GM19467 (cell line): ENCODE results near the gene ANKRD9.
"Not testable (repeated sequence)": the region's sequence is repeated elsewhere in the genome, so short reads cannot be mapped to it uniquely, and the experiment has no call there.

Experiments
- ATAC-seq: cut with Tn5 transposase; IDR thresholded peaks from one replicate; pipeline ENCODE4 v1.9.1; 2021; ENCODE audit warnings: mild to moderate bottlenecking, moderate library complexity; ENCODE audit not compliant: unreplicated experiment

The ANKRD9 gene, protein sequence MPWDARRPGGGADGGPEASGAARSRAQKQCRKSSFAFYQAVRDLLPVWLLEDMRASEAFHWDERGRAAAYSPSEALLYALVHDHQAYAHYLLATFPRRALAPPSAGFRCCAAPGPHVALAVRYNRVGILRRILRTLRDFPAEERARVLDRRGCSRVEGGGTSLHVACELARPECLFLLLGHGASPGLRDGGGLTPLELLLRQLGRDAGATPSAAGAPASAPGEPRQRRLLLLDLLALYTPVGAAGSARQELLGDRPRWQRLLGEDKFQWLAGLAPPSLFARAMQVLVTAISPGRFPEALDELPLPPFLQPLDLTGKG

DNA sequence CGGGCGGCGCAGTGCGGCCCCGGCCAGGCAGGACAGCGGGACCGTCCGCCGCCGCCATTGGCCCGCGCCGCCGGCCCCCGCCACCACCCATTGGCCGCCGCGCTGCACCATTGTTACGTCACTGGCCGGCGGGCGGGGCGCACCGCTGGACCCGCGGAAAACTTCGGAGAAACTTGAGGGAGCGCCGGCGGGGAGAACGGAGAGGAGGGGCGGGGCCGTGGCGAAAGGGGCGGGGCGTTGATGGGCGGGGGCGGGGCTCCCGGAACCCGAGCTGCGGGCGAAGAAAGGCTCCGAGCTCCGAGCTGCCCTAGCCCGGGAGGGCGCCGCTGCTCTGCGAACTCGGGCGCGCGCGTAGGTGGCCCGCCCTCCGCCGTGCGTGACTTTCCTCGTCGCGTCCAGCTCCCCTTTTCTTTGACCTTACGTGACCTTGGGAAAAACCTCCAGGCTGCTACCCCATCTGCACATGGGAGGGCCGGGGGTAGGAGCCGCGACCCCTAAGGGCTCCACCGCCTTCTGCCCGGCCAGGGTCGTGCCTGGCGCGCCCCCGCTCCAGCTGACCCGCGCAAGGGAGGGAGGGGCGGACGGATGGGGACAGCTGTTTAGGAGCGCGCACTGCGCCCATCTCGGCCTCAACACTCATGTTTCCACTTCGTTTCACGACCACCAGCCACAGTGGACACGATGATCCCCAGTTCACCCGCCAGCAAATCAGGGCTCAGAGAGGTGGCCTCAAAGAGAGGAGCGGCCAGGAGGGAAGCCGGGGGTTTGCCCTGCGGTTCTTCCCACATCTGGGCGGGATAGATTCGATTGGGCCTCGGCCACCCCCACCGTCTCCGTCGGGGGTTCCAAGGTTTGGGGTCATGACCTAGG is at the start of gene ANKRD9:
Gene ANKRD9 (minus strand): TSS at position 31 of the 870 bp plus-strand sequence. CDS start 1,887 bp downstream, outside the sequence.
- ATAC-seq = peak; percentile 83

DNA sequence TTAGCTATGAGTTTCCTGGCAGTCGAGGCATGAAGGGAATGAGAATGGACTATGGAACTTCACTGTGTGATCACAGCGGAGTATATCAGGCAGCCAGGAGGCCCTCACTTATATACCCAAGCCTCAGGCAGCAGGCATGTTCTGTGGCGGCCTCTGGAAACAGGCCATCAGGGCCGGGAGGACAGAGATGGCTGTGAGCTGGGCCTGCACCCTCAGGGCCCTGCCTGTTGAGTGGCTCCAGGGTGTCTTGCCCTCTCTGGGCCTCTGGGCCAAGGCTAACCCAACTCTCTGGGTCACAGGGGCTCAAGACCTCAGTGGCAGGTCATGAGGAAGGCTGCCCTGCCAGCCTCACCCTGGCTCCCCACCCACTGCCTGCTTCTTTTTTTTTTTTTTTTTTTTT is 49.0 kb upstream of the ANKRD9 start:
- no peak for ATAC-seq

DNA sequence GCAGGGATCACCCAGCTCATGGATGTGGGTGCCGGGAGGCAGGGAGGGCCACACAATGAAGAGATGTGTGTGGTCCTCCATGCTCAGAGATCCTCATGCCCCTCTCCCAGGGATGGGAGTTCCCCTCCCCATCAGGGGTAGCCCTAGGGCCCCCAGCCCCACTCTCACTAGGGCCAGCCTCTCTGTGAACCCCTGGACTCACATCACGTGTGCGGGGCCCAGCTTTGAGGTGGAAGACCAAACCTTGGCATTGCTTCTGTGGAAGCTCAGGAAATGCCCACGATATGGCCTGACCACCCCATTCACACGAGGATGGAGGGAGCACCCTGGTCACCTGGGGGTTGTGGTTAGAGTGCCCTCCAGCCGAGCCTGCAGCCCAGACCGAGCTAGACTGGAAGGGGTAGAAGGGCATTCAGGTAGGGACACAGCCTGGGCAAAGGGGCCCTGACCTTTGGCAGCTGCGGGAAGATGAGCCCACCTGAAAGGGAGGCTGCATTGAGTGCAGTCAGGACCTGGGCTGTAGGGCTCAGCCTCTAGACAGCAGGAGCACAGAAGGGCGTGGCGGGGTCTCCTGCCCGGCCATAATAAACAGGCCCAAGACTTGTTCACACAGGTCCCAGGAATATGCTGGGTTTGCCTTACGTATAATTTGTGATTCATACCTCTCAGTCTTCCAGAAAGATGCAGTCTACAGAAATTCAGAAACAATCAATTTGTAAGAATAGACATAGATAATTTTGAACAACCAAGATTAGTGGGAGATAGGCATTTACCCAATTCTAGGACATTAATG is 48.1 kb upstream of the ANKRD9 start:
- ATAC-seq = no peak

DNA sequence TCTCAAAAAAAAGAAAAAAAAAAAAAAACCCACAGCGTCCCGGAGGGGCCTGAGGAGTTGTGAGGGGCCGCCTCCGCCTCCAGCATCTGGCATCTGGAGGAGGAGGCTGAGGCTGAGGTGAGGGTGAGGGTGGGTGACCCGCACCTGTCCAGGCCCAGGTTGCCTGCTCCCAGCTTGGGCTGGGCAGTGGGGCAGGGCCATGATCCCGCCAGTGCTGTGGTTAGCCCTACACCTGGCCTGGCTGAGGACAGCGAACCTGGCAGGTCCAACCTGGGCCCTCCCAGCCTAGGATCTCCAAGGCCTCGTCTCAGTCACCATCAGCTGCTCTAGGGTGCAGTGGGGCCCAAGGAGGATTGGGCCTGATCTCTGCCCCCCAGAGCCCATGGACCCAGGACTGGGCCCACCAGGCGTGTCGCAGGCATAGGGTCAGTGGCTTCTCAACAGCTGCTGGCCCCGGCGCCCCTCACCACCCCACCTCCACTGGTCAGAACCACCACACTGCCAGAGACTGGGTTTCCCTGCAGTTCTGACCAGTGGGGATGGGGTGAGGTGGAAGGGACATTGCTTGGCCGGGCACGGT is 46.6 kb upstream of the ANKRD9 start:
- ATAC-seq = no peak

DNA sequence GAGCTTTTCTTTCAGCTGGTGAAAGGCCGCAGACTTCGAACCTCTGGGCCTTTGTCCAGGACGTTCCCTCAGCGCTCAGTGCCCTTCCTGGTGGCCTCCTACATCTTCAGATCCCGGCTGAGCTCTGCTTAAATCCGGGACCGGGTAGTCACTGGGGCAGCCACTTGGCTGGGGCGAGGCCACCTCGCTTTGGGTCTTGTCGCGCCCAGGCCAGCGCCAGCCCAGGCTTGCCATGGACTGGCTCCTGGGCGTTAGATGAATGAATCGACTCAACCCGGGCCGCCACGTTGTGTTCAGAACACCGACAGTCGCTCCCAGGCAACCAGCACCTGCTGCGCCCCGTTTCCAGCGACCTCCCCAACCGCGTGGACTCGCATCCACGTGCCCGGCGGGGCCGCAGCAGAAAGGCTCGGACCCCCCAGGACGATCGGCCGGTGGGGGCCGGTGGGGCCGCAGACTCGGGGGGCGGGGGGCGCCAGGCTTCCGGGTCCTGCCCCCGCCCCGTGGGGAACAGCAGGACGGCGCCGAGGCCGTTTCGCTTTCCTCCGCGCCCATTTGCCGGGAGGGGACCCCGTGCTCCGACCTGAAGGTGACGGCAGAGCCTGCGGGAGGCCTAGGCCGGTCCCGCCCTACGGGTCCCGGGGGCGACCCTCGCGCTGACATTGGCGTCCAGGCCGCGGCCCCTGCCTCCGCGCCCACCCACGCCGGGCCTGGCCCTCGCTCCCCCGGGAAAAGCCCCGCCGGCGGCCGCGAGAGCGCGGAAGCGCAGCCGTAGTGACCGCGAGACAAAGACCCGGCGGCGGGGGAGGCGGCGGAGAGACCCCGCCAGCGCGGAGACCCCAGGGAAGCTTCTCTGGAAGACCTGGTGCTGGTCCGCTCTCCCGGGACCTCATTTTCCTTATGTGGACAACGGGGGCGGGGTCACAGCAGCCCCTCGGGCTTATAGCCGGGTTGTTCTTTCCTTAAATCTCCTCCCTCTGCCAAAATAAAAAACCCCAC is 45.5 kb upstream of the ANKRD9 start:
- ATAC-seq = no peak

DNA sequence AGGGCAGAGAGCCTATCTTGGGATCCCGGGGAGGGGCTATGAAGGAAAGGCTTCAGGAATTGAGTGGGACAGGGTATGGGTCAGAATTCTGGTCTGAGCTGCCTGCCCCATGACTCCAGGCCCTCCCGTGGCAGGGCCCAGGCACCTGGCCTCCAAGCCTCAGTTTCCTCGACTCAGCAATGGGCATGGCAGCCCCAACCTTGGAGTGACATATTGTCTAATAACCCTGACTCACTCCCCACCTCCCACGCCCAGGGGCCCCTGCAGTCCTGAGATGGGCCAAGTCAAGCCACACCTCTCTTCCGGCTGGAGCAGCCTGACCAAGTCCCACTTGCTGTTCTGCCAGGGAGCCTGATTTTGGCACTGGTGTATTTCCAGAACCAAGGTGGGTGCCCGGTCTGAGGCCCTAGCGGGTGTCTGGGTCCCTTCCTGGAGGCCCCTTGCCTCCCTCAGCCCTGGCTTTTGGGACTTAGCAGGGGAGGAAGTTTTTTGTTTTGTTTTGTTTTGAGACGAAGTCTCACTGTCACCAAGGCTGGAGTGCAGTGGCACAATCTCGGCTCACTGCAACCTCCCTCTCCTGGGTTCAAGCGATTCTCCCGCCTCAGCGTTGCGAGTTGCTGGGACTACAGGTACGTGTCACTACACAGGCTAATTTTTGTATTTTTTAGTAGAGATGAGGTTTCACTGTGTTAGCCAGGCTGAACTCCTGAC is 42.6 kb upstream of the ANKRD9 start:
- no peak for ATAC-seq

DNA sequence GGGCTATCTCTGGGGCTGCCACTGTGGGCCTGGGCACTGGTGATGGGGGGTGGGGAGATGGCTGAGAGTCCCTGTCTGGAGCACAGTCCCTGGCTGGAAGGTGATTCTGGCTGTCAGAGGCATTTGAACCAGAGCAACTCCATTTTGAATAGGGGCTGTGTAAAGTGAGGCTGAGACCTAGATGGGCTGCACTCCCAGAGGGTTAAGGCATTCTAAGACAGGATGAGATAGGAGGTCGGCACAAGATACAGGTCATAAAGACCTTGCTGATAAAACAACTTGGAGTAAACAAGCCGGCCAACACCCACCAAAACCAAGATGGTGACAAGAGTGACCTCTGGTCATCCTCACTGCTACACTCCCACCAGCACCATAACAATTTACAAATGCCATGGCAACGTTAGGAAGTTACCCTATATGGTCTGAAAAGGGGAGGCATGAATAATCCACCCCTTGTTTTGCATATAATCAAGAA is 41.4 kb upstream of the ANKRD9 start:
- ATAC-seq = not testable (repeated sequence)

DNA sequence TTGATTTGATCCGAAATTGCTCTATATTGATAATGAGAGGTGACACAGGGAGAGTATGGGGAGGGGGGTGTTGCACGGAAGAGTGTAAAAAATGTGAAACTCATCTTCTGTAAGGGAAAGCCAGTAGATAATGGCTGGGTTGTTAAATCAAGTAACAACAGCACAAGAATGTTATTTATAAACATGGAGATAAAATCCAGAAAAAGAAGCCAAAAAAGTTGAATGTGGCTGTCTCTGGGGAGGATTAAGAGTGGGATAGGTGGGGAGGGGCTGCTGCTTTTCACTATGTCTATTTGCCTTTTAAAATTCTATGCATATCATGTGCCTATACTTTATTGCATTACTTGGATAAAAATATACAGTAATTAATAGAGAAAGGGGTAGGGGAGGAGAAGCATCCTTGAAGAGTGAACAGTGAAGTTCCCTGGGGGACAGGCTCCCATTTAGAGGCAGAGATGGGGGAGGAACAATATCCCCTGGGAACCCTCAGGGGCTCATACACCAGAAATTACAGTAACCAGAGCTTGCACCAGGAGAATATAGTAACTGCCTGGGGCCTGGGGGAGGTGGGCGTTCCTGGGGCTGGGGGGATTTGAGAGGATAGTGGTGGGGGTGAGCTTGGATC is 39.2 kb upstream of the ANKRD9 start:
- no peak for ATAC-seq

DNA sequence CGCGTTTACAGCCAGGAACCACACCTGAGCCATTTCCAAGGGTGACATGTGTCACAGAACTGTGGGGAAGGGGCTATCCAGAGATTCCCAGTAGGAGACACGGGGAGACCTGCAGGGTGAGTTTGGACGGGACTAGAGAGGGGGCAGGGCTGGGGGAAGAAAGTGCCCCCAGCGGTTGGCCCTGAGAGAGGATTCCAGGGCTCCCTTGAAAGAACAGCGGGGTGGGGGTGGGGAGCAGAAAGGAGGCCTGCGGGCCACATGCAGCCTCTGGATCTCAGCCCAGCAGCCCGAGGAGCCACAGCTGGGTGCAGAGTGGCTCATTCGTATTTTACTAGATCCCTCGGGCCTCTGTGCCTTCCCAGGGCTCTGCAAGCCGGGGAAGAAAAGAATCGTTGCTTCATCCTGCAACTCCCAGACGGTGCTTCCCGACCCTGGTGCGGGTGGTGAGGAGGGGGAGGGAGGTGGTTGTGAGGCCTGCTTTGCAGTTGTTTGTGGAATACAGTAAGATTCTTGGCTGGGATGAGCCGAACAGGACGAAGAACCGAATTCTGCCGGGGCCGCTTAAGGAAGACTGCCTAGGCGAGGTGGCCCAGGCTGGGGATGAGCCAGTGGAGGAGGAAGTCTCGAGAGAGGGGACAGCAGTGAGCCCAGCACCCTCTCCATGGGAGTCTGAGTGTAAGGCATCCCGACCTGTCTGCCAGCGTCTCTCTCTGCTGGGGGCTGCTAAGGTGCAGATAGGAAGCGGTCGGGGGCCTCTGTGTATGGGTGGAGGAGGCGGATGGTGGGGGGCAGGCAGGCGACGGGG is 36.1 kb upstream of the ANKRD9 start:
- no peak for ATAC-seq

DNA sequence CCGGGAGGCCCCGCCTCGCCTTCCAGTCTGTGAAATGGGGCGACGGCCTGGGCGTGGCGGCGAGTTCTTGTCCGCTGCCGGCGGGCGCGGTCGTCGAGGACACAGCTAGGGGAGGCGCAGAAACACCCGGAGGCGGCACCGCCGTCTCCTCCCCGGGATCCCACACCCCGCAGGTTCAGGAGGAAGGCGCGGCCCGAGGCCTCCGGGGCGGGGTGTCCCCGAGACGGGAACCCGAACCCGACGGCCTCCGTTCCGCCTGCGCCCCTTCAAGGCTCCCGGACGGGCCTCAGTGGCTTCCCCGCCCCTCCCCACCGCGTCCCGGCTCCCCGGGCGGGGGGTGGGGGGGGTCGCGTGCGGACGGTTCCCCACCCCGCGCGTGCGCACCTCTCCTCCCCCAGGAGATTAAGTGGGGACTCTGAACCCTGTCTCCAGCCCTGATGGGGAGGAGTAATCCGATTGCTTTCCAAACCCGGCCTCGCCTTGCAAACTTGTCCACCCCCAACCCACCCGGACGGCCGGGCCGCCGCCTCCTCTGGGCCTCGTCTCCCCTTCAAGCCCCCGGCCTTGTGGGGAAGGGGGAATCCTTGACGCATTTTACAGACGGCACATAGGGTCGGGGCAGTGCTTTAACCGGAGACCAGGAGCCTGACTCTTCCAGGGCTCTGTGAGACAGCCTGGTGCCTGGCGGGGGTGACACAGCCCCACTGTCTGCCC is 35.3 kb upstream of the ANKRD9 start:
- no peak for ATAC-seq

DNA sequence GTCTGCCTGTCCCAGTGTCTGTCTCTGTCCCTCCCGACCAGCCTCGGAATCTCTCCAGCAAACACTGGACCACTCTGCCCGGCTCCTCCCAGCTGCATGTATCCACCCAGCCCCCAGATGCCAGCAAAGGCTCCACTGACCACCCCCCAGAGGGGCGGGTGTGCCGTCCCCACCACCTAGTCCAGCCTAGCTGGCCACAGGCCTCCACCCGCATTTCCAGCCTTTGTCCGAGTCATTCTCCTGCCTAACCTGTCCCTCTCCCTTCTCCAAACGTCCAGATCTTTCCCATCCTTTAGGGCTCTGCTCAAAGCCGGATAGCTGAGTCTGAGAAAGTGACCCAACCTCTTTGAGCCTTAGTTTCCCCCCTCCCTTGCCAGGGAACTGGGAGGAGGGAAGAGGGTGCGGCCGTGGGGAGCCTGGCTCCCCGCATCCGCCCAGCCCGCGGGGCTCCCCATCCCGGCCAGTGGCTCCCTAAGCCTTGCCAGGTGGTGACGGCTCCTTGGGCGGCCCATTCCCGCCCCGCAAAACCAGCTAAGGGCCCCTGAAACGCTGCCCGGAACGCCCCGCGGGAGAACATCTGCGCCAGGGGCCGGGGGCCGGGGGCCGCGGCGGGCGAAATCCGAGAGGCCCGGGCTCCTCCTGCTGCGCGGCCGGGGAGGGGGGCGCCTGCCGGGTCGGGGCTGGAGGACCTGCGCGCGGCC is 34.6 kb upstream of the ANKRD9 start:
- no peak for ATAC-seq

DNA sequence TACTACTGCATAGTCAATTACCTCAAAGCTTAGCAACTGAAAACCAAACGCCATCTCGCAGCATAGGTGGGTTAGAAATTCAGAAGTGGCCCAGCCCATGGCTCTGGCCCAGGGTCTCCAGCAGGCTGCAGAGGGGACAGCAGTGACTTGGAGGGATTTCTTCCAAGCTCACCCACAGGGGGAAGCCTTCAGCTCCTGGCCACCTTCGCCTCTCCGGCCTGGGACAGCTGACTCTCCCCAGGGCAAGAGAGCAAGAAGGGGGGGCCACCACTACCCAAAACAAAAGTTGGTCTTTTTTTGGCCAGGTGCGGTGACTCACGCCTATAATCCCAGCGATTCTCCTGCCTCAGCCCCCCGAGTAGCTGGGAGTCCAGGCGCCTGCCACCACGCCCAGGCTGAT is 32.2 kb upstream of the ANKRD9 start:
- no peak for ATAC-seq

DNA sequence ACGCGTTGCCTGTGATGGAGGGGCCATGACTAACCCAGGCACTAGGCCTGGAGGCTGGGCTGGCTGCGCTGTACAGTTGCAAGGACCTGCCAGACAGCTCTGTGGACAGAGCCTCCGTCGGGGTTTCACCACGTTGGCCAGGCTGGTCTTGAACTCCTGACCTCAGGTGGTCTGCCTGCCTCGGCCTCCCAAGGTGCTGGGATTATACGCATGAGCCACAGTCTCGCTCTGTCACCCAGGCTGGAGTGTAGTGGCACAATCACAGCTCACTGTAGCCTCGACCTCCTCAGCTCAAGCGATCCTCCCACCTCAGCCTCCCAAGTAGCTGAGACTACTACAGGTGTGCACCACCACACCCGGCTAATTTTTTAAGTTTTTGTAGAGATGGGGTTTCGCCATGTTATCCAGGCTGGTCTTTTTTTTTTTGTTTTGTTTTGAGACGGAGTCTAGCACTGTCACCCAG is 31.5 kb upstream of the ANKRD9 start:
- not testable (repeated sequence) for ATAC-seq

DNA sequence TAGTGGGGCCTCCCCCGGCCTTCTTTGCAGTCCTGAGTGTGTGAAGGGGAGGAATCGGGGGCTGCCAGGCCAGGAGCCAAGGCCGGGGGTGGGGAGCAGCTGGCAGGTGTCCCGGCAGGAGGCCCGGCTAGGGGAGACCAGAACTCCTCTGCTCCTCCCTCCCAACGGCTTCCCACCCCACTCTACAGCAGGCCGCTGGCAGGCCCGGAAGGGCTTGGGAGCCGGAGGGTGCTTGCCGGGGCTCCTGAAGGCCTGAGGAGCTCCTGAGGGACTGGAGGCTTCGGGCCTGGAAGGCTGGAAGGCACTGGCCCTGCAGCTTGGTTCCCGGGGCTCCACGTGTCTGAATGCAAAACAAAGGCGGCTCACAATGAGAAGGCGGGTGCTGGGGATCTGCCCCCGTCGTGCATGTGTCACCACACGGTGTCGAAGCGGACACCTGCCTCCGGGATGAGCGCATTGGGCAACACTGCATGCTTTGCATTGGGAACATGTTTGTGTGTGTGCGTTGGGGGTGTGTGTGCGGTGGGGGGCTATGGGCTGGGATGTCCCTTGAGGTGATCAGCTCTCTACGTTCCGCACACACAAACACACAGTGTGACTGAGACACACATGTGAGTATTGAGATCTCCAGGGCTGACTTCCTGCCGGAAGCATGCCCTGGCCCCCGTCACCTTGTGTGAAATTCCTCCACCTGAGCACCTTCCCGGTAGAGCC is 30.9 kb upstream of the ANKRD9 start:
- no peak for ATAC-seq

DNA sequence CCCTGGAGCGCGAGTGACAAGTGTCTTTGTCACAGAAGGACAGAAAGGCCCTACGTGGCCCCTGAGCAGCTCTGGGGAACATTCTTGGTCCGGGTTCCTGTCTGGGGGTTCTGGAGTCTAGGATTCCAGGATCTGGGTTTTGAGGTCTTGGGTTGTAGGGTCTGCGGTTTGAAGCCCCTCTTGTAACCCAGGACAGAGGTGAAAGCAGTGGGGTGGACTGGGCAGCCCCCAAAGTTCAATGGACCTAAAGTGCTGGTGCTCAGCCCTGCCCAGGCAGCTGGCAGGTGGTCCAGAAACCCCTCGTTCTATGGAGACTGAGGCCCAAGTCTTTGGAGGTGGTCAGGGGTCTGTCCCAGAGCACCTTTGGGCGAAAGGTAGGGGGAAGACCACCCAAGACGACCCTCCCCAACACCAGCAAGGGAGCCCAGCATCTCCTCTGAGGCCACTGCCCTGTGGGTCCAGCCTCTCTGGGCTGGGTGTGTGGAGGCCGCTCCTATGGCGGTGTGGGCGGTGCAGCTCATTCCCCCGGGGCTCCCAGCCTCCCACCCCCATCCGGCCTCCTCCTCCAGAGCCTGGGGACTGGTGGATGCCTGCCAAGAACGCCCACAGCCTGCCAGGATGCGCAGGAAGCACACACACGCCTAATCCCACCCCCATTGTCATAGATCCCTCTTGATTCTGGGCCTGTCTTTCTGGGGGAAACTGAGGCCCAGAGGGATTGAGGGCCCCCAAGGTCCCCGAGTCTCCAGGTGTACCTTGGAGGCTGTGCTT is 30.2 kb upstream of the ANKRD9 start:
- no peak for ATAC-seq
